ENCODE measurements around the gene PAN2. TPM values are rescaled to one million over a fixed set of nuclear protein-coding genes. Genes with fewer than 3 reads are reported as not detected.

The PAN2 gene, protein sequence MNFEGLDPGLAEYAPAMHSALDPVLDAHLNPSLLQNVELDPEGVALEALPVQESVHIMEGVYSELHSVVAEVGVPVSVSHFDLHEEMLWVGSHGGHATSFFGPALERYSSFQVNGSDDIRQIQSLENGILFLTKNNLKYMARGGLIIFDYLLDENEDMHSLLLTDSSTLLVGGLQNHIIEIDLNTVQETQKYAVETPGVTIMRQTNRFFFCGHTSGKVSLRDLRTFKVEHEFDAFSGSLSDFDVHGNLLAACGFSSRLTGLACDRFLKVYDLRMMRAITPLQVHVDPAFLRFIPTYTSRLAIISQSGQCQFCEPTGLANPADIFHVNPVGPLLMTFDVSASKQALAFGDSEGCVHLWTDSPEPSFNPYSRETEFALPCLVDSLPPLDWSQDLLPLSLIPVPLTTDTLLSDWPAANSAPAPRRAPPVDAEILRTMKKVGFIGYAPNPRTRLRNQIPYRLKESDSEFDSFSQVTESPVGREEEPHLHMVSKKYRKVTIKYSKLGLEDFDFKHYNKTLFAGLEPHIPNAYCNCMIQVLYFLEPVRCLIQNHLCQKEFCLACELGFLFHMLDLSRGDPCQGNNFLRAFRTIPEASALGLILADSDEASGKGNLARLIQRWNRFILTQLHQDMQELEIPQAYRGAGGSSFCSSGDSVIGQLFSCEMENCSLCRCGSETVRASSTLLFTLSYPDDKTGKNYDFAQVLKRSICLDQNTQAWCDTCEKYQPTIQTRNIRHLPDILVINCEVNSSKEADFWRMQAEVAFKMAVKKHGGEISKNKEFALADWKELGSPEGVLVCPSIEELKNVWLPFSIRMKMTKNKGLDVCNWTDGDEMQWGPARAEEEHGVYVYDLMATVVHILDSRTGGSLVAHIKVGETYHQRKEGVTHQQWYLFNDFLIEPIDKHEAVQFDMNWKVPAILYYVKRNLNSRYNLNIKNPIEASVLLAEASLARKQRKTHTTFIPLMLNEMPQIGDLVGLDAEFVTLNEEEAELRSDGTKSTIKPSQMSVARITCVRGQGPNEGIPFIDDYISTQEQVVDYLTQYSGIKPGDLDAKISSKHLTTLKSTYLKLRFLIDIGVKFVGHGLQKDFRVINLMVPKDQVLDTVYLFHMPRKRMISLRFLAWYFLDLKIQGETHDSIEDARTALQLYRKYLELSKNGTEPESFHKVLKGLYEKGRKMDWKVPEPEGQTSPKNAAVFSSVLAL
- 28.7 and 28.9 TPM in 2 replicates for total RNA-seq

GRCh38 chr12:56333679-56334489 is at the start of gene PAN2:
Gene PAN2 (minus strand): TSS chr12:56334000. CDS start chr12:56333094, 906 bp downstream.
- DNase-seq (ENCODE audit: low spot score), result peak; percentile 93

DNA sequence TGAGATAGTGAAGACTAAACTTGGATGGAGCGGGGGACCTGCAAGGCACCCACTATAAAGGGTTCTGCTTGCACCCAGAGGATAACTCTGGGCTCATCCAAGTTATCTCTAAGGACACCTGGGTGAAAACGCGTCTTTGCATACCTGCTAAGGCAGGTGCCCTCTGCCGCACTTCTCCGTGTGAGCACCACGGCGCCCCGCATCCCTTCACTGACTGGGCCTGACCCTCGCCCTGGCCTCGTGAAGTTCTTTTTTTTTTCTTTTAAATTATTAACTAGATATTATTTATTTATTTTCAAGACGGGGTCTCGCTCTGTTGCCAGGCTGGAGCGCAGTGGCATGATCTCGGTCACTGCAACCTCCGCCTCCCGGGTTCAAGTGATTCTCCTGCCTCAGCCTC is 48.8 kb upstream of the PAN2 start:
- intact Hi-C loops (cut with micrococcal nuclease), result no loop called here
- no peaks in the 10 kb centered on the region for H3K36me3 Mint-ChIP-seq (ENCODE audit: low read depth)
- H3K27me3 Mint-ChIP-seq (ENCODE audit: low read depth), result no peaks in the 10 kb centered on the region
- H3K4me3 Mint-ChIP-seq (ENCODE audit: low read depth), result no peak overlapping the region
- no peaks in the 10 kb centered on the region for H3K9me3 Mint-ChIP-seq
- no peaks in the 10 kb centered on the region for H3K4me1 Mint-ChIP-seq (ENCODE audit: low read depth)
- no peak overlapping the region for H3K27ac Mint-ChIP-seq
- DNase-seq (ENCODE audit: low spot score), result no peak

More at GRCh38 chr12:56333679-56334489, at the start of gene PAN2:
- Mint-ChIP-seq H3K27me3 (ENCODE audit: low read depth) (no peaks in the 10 kb centered on the region), H3K4me3 (ENCODE audit: low read depth) (peak within 1 kb of the TSS; percentile 96), H3K27ac (peak within 1 kb of the TSS; percentile 100), H3K4me1 (ENCODE audit: low read depth) (peaks cover 38% of the 10 kb centered on the region), H3K9me3 (no peaks in the 10 kb centered on the region), H3K36me3 (ENCODE audit: low read depth) (peaks cover 3% of the 10 kb centered on the region)
- intact Hi-C loops (cut with micrococcal nuclease), result loop anchor here (1.0 to 5.0 kb wide), 7 partner anchors 18 to 393 kb away; partner anchors contain the start of genes COQ10A, CS, NABP2 and NACA

- intact Hi-C loops (cut with micrococcal nuclease), result no loop called here
- H3K27ac Mint-ChIP-seq, result no peak overlapping the region
- H3K4me1 Mint-ChIP-seq (ENCODE audit: low read depth), result no peaks in the 10 kb centered on the region
- H3K4me3 Mint-ChIP-seq (ENCODE audit: low read depth), result no peak overlapping the region
- peaks cover 4% of the 10 kb centered on the region for H3K27me3 Mint-ChIP-seq (ENCODE audit: low read depth)
- no peak for DNase-seq (ENCODE audit: low spot score)
- H3K36me3 Mint-ChIP-seq (ENCODE audit: low read depth), result no peaks in the 10 kb centered on the region
- peaks cover 6% of the 10 kb centered on the region for H3K9me3 Mint-ChIP-seq
These were observed 44.2 kb upstream of the PAN2 start for GRCh38 chr12:56377989-56378316.

GRCh38 chr12:56377310-56377988 is 43.6 kb upstream of the PAN2 start:
- Mint-ChIP-seq H3K4me3 (ENCODE audit: low read depth) (no peak overlapping the region), H3K4me1 (ENCODE audit: low read depth) (no peaks in the 10 kb centered on the region), H3K27me3 (ENCODE audit: low read depth) (peaks cover 7% of the 10 kb centered on the region), H3K36me3 (ENCODE audit: low read depth) (no peaks in the 10 kb centered on the region), H3K27ac (no peak overlapping the region), H3K9me3 (peaks cover 10% of the 10 kb centered on the region)
- intact Hi-C loops (cut with micrococcal nuclease), result no loop called here
- DNase-seq (ENCODE audit: low spot score), result no peak

GRCh38 chr12:56375598-56376434 is 42.0 kb upstream of the PAN2 start:
- Mint-ChIP-seq H3K27ac (no peak overlapping the region), H3K36me3 (ENCODE audit: low read depth) (no peaks in the 10 kb centered on the region), H3K27me3 (ENCODE audit: low read depth) (peaks cover 14% of the 10 kb centered on the region), H3K9me3 (peaks cover 11% of the 10 kb centered on the region), H3K4me3 (ENCODE audit: low read depth) (no peak overlapping the region), H3K4me1 (ENCODE audit: low read depth) (no peaks in the 10 kb centered on the region)
- DNase-seq (ENCODE audit: low spot score), result no peak
- intact Hi-C loops (cut with micrococcal nuclease), result no loop called here

GRCh38 chr12:56374726-56375597 is 41.2 kb upstream of the PAN2 start:
- H3K27me3 Mint-ChIP-seq (ENCODE audit: low read depth), result peaks cover 15% of the 10 kb centered on the region
- intact Hi-C loops (cut with micrococcal nuclease), result no loop called here
- H3K9me3 Mint-ChIP-seq, result peaks cover 11% of the 10 kb centered on the region
- H3K36me3 Mint-ChIP-seq (ENCODE audit: low read depth), result no peaks in the 10 kb centered on the region
- H3K4me3 Mint-ChIP-seq (ENCODE audit: low read depth), result no peak overlapping the region
- no peak overlapping the region for H3K27ac Mint-ChIP-seq
- no peaks in the 10 kb centered on the region for H3K4me1 Mint-ChIP-seq (ENCODE audit: low read depth)
- no peak for DNase-seq (ENCODE audit: low spot score)

GRCh38 chr12:56373515-56373914 is 39.7 kb upstream of the PAN2 start:
- Mint-ChIP-seq H3K27me3 (ENCODE audit: low read depth) (peaks cover 16% of the 10 kb centered on the region), H3K36me3 (ENCODE audit: low read depth) (no peaks in the 10 kb centered on the region), H3K9me3 (peaks cover 11% of the 10 kb centered on the region), H3K4me1 (ENCODE audit: low read depth) (no peaks in the 10 kb centered on the region), H3K27ac (no peak overlapping the region), H3K4me3 (ENCODE audit: low read depth) (no peak overlapping the region)
- intact Hi-C loops (cut with micrococcal nuclease), result no loop called here
- no peak for DNase-seq (ENCODE audit: low spot score)

- no peaks in the 10 kb centered on the region for H3K4me1 Mint-ChIP-seq (ENCODE audit: low read depth)
- DNase-seq (ENCODE audit: low spot score), result no peak
- intact Hi-C loops (cut with micrococcal nuclease), result no loop called here
- no peak overlapping the region for H3K27ac Mint-ChIP-seq
- no peak overlapping the region for H3K4me3 Mint-ChIP-seq (ENCODE audit: low read depth)
- H3K9me3 Mint-ChIP-seq, result no peaks in the 10 kb centered on the region
- H3K36me3 Mint-ChIP-seq (ENCODE audit: low read depth), result no peaks in the 10 kb centered on the region
- peaks cover 8% of the 10 kb centered on the region for H3K27me3 Mint-ChIP-seq (ENCODE audit: low read depth)
These were observed 33.1 kb upstream of the PAN2 start for GRCh38 chr12:56366948-56367347.

DNA sequence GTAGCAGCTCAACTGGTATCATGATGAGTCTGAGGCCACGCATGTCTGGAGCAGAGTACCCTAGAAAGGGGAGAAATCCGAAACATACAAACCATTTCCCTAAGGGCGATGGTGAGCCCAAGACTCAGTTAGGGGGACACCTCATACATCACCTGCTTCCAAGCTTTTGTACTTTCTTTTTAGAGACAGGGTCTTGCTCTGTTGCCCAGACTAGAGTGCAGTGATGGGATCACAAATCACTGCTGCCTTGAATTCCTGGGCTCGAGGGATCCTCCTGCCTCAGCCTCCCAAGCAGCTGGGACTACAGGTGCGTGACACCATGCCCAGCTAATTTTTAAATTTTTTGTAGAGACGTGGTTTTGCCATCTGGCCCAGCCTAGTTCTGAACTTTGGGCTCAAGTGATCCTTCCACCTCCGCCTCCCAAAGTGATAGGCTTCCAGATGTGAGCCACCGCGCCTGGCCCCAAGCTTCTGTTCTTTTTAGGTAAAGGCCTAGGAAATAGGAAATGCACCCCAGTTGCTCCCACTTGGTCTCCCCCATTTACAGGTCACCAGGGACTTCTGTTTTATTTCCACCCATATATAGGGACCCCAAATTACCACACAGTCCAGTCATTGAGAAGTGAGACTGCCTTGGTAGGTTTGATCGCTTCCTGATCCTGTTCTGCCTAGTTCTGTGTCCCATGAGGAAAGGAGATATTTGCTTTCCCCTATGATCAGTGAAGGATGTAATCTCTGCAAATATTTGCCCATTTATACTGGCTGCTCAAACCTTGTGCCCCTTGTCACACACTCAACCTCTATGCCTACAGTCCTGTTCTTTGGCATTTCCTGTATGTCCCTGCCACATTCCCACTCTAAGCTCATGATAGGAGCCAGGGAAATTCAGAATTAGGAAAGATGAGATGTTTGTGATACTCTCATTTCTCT is 28.6 kb upstream of the PAN2 start, which contains the start of gene APOF:
Gene APOF (minus strand): TSS at position 728 of the 930 bp plus-strand sequence. CDS start 112 bp downstream, at position 616.
- Mint-ChIP-seq H3K27me3 (ENCODE audit: low read depth) (no peaks in the 10 kb centered on the region), H3K4me3 (ENCODE audit: low read depth) (peak within 1 kb of the TSS; percentile 89), H3K9me3 (no peaks in the 10 kb centered on the region), H3K4me1 (ENCODE audit: low read depth) (peaks cover 24% of the 10 kb centered on the region), H3K36me3 (ENCODE audit: low read depth) (no peaks in the 10 kb centered on the region), H3K27ac (no peak within 1 kb of the TSS)
- no peak for DNase-seq (ENCODE audit: low spot score)
- intact Hi-C loops (cut with micrococcal nuclease), result loop anchor here (5.0 kb wide), 1 partner anchor 100 kb away; no protein-coding TSS in a partner anchor
